Measurements from ENCODE around the gene AKAP11.

The AKAP11 gene

DNA sequence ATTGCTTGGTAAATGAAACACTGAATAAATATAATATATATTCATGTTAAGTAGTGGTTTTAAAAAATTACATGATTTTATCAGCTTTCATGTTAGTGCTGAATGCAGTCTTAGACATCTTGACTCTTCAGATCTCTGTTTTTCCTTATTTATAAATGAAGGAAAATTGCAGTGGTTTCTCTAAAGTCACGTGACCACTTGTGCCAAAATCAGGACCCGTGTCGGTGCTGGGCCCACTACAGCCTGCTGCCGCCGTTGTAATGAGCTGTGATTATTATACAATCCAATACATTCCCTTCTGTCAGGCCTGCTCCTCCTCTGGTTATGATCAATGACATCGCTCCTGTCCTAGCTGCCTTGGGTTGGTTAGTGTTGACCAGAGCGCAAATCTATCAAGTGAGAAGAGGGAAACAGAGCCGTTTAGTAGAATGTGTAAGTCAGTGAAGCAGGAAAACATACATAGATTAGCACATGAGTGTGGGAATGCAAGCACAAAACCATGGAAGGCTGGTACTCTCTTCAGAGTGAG lies 88.2 kb downstream of the AKAP11 start:
- H3K27ac ChIP-seq: no peak overlapping the region
- DNase-seq (ENCODE audit: low spot score): no peak
- TF ChIP-seq, protein P1, sequence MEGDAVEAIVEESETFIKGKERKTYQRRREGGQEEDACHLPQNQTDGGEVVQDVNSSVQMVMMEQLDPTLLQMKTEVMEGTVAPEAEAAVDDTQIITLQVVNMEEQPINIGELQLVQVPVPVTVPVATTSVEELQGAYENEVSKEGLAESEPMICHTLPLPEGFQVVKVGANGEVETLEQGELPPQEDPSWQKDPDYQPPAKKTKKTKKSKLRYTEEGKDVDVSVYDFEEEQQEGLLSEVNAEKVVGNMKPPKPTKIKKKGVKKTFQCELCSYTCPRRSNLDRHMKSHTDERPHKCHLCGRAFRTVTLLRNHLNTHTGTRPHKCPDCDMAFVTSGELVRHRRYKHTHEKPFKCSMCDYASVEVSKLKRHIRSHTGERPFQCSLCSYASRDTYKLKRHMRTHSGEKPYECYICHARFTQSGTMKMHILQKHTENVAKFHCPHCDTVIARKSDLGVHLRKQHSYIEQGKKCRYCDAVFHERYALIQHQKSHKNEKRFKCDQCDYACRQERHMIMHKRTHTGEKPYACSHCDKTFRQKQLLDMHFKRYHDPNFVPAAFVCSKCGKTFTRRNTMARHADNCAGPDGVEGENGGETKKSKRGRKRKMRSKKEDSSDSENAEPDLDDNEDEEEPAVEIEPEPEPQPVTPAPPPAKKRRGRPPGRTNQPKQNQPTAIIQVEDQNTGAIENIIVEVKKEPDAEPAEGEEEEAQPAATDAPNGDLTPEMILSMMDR (IDR thresholded peaks at IDR 0.05): no peak
- no peak overlapping the region for H3K4me3 ChIP-seq

DNA sequence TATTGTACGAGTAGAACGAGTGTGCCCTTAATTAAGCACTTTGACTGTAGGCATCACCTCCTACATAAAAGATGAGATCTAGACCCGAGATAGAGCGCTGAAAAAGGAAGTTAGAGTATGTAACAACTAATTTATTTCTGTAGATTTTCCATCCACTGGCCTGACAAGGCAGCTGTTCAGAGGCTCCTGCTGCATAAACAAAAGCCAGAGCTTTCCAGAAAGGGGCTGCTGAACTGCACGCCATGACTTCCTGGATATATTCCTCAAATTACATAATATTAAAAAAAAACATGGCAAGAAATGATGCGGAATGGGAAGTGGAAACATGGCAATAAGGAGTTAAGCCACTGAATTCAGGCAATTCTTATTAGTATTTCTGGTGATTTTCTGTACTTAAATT lies 89.7 kb downstream of the AKAP11 start:
- Histone ChIP-seq H3K4me3 (no peak overlapping the region), H3K27ac (no peak overlapping the region)
- DNase-seq (ENCODE audit: low spot score): no peak
- TF ChIP-seq, protein P1 (IDR thresholded peaks at IDR 0.05): no peak

DNA sequence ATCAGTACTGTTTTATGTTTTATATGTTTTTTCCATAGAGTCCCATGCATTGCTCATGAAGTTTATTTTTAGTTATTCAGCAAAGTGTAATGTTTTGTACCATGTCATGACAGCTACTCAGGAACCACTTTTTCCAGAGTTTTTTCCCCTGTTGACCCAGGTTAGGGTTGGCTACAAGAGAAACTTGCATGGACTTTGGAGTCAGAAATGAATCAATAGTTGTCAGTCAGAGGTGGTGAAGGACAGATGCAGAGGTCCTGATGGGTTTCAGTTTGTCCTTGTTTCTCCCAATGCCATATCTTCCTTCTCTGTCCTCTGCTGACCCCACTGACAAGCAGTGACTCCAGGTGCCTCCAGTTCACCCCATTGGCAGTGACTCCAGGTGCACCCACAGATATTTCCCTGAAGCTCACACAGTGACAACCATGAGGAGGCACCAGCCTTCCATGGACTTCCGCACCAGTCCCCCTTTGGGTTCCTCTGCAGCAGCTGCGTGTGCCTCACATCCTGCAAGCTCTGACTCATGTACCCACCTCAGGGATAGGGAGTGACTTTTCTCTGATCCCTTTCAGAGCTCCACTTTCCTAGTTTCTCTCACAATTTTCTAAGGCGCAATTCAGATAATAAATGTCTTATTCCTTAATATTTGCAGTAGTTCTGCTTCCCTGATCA lies 92.1 kb downstream of the AKAP11 start:
- TF ChIP-seq, protein P1 (IDR thresholded peaks at IDR 0.05): no peak
- Histone ChIP-seq H3K27ac (no peak overlapping the region), H3K4me3 (no peak overlapping the region)
- no peak for DNase-seq (ENCODE audit: low spot score)

GRCh38 chr13:42364613-42365000 lies 92.7 kb downstream of the AKAP11 start:
- TF ChIP-seq, protein P1 (IDR thresholded peaks at IDR 0.05): no peak
- DNase-seq (ENCODE audit: low spot score): no peak
- no peak overlapping the region for H3K4me3 ChIP-seq
- no peak overlapping the region for H3K27ac ChIP-seq

GRCh38 chr13:42367831-42368230 lies 95.9 kb downstream of the AKAP11 start:
- TF ChIP-seq, protein P1 (IDR thresholded peaks at IDR 0.05): no peak
- DNase-seq (ENCODE audit: low spot score): no peak
- no peak overlapping the region for H3K27ac ChIP-seq
- H3K4me3 ChIP-seq: no peak overlapping the region

DNA sequence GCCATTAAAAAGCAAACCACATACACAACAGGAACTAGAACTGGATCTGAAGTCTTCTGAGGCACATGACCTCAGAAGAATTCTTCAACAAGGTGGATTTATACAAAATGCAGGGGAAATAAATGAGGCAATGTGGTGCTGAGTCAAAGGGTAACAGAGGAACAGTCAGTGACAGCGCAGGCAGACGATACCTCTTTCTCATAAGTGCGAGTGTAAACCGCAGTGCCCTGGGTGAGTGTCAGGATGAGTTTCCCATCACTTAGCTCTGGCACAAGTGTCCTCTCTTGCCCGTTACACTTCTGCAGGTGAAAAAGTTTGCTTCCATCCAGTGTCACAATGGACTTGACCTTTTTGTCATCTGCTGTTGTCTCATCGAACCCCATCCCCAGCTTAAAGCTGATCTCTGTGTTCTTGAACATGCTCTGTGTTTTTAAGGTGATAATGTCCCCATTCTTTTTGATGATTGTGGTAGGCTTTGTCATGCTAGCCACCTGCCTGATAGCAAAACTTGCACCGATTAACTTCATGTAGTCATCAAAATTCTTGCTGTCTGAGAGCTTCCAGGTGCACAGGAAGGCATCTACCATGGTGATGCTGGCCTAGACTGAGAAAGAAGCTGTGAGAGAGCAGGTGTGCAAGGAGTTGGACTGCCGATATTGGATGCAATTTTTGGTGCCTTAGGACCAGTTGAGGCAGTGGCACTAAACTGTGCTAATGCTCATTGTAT lies 97.3 kb downstream of the AKAP11 start:
- no peak for DNase-seq (ENCODE audit: low spot score)
- no peak overlapping the region for H3K27ac ChIP-seq
- no peak overlapping the region for H3K4me3 ChIP-seq
- TF ChIP-seq, protein P1 (IDR thresholded peaks at IDR 0.05): no peak

- H3K4me3 ChIP-seq: no peak overlapping the region
- TF ChIP-seq, protein P1 (IDR thresholded peaks at IDR 0.05): no peak
- no peak overlapping the region for H3K27ac ChIP-seq
- DNase-seq (ENCODE audit: low spot score): no peak
Measured at GRCh38 chr13:42370229-42370628, 98.3 kb downstream of the AKAP11 start.
